DND-41 (cell line): ENCODE data around the gene SRRM4.

Experiments
- ATAC-seq: fragments of 200-7000 bp; cut with Tn5 transposase; 3 replicates; pipeline ENCODE4 v1.9.1; 2021; ENCODE audit warnings: low read depth; ENCODE audit not compliant: insufficient read depth
- DNase-seq: peaks from one replicate; pipeline ENCODE4 v3.0.0-alpha.2; 2020
- H2AFZ ChIP-seq: 2 replicates; pipeline ENCODE4 v1.6.0; 2012; ENCODE audit warnings: low read depth, low read length
- H3K27ac ChIP-seq: 2 replicates; pipeline ENCODE4 v1.5.1; 2012; ENCODE audit warnings: low read length, inconsistent platforms
- H3K27me3 ChIP-seq: fragments of 200-600 bp; sonication (generic); 2 replicates; pipeline ENCODE4 v1.6.0; 2012; ENCODE audit warnings: low read length, mild to moderate bottlenecking, inconsistent platforms; ENCODE audit not compliant: insufficient read depth, poor library complexity
- H3K36me3 ChIP-seq: 2 replicates; pipeline ENCODE4 v1.5.1; 2012; ENCODE audit warnings: low read length, inconsistent platforms; ENCODE audit not compliant: insufficient read depth
- H3K4me1 ChIP-seq: 2 replicates; pipeline ENCODE4 v1.5.1; 2012; ENCODE audit warnings: mild to moderate bottlenecking, low read length; ENCODE audit not compliant: insufficient read depth
- H3K4me2 ChIP-seq: 2 replicates; pipeline ENCODE4 v1.6.0; 2012; ENCODE audit warnings: mild to moderate bottlenecking, moderate library complexity, low read length, inconsistent platforms; ENCODE audit not compliant: insufficient read depth
- H3K4me3 ChIP-seq, 2 experiments: fragments of 200-600 bp in 1 of 2; shearing (Covaris generic) in 1 of 2; 2 replicates each; pipeline ENCODE4 v1.5.1; 2012 to 2016; ENCODE audit warnings: inconsistent platforms in 2 of 2, low read length in 2 of 2, mild to moderate bottlenecking in 2 of 2, low read depth in 1 of 2, moderate library complexity in 1 of 2
- H3K79me2 ChIP-seq: 2 replicates; pipeline ENCODE4 v1.6.0; 2012; ENCODE audit warnings: low read length, inconsistent platforms; ENCODE audit not compliant: insufficient read depth
- H3K9ac ChIP-seq: 2 replicates; pipeline ENCODE4 v1.6.0; 2012; ENCODE audit warnings: low read depth, mild to moderate bottlenecking, inconsistent platforms, low read length, moderate library complexity
- H3K9me3 ChIP-seq: 2 replicates; pipeline ENCODE4 v1.5.1; 2012; ENCODE audit warnings: low read length, moderate library complexity, mild to moderate bottlenecking, inconsistent platforms; ENCODE audit not compliant: insufficient read depth, severe bottlenecking
- H4K20me1 ChIP-seq: 2 replicates; pipeline ENCODE4 v1.6.0; 2012; ENCODE audit warnings: low read length; ENCODE audit not compliant: insufficient read depth
- EZH2 ChIP-seq: IDR thresholded peaks from 3 replicates; pipeline ENCODE4 v1.6.1; 2012; ENCODE audit warnings: borderline replicate concordance, low read depth, mild to moderate bottlenecking, moderate library complexity, low read length, inconsistent platforms; ENCODE audit not compliant: severe bottlenecking
- TF ChIP-seq, protein P1 (sequence below): IDR thresholded peaks from 2 replicates; pipeline ENCODE4 v1.5.1; 2012; ENCODE audit warnings: borderline replicate concordance, low read length, moderate library complexity, mild to moderate bottlenecking; ENCODE audit not compliant: poor library complexity, severe bottlenecking; ENCODE audit errors: extremely low read depth

Gene SRRM4

DNA sequence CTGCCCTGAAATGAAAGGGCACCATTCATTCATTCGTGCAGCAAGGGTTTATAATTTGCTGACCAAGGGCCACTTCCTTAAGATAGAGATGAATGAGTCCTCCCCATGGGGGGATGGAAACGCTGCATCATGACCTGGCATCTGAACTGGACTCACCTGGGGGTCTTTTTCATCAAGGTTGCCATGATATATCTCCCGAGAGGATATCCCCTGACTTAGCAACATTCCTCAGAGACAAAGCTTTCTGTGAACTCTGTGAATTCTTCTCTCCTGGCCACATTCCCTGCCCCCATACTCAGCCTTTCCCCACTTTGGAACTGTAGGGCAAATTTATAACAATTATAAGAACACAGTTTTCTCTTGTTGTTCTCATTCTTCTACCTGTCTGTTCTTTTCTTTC, 30.8 kb downstream of the SRRM4 start:
- TF ChIP-seq, protein P1, sequence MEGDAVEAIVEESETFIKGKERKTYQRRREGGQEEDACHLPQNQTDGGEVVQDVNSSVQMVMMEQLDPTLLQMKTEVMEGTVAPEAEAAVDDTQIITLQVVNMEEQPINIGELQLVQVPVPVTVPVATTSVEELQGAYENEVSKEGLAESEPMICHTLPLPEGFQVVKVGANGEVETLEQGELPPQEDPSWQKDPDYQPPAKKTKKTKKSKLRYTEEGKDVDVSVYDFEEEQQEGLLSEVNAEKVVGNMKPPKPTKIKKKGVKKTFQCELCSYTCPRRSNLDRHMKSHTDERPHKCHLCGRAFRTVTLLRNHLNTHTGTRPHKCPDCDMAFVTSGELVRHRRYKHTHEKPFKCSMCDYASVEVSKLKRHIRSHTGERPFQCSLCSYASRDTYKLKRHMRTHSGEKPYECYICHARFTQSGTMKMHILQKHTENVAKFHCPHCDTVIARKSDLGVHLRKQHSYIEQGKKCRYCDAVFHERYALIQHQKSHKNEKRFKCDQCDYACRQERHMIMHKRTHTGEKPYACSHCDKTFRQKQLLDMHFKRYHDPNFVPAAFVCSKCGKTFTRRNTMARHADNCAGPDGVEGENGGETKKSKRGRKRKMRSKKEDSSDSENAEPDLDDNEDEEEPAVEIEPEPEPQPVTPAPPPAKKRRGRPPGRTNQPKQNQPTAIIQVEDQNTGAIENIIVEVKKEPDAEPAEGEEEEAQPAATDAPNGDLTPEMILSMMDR, result no peak
- TF ChIP-seq EZH2, result no peak
- no peak for ATAC-seq

DNA sequence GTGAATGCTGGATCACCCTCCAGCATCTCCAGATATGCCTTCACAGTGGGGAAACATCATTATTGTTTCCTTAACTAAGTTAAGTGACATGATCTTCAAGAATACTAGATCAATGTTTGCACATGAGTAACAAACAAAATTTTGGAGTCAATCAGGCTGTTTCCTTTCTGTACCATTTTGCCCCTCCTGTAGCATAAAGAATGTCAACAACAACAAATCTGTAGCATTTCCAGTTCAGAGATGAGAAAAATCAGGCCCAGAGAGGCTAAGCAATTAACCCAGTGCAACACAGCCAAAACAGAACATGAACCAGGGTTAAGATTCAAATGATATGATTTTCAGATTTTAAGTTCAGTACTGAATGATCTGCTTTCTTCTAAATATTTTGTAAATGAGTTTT, 31.7 kb downstream of the SRRM4 start:
- H3K4me3 ChIP-seq, result no peak overlapping the region
- no peaks in the 10 kb centered on the region for H3K27me3 ChIP-seq
- H4K20me1 ChIP-seq, result no peaks in the 10 kb centered on the region
- TF ChIP-seq, protein P1, result no peak
- no peak for TF ChIP-seq EZH2
- no peak overlapping the region for H3K27ac ChIP-seq
- no peaks in the 10 kb centered on the region for H3K36me3 ChIP-seq
- no peak overlapping the region for H3K9ac ChIP-seq
- no peak overlapping the region for H2AFZ ChIP-seq
- H3K9me3 ChIP-seq, result no peaks in the 10 kb centered on the region
- DNase-seq (no peak), ATAC-seq (no peak)
- no peaks in the 10 kb centered on the region for H3K4me1 ChIP-seq
- H3K79me2 ChIP-seq, result no peaks in the 10 kb centered on the region
- no peak overlapping the region for H3K4me2 ChIP-seq

More for the DNA sequence above, 30.8 kb downstream of the SRRM4 start:
- Histone ChIP-seq H3K9ac (no peak overlapping the region), H3K4me2 (no peak overlapping the region), H3K79me2 (no peaks in the 10 kb centered on the region), H3K27ac (no peak overlapping the region), H3K36me3 (no peaks in the 10 kb centered on the region), H3K4me3 (no peak overlapping the region), H3K9me3 (no peaks in the 10 kb centered on the region), H2AFZ (no peak overlapping the region), H4K20me1 (no peaks in the 10 kb centered on the region), H3K27me3 (no peaks in the 10 kb centered on the region), H3K4me1 (no peaks in the 10 kb centered on the region)
- DNase-seq, result no peak

DNA sequence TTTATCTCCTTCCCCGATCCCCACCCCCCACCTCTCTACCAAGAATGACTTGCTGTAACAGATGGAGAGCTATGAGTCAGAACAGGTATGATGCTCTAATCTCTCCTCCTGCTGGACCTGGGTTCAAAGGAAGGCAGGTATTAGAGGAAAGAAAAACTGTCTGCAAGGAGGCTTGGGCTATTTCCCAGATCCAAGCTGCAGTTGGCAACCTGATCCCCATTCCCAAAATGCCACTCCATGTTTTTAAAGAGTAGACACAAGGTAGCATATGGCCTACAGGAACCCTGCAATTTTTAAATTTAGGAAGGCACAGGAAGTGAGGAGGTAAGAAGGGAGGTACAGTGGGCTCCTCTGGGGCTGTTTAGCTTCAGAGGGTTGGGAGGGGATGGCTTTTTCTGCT, 33.0 kb downstream of the SRRM4 start:
- no peak overlapping the region for H2AFZ ChIP-seq
- no peaks in the 10 kb centered on the region for H3K36me3 ChIP-seq
- TF ChIP-seq, protein P1, result no peak
- no peak for TF ChIP-seq EZH2
- no peaks in the 10 kb centered on the region for H3K27me3 ChIP-seq
- no peak for DNase-seq
- no peaks in the 10 kb centered on the region for H3K9me3 ChIP-seq
- no peak for ATAC-seq
- no peak overlapping the region for H3K4me3 ChIP-seq
- H3K4me1 ChIP-seq, result no peaks in the 10 kb centered on the region
- no peak overlapping the region for H3K9ac ChIP-seq
- H4K20me1 ChIP-seq, result no peaks in the 10 kb centered on the region
- no peaks in the 10 kb centered on the region for H3K79me2 ChIP-seq
- H3K27ac ChIP-seq, result no peak overlapping the region
- H3K4me2 ChIP-seq, result no peak overlapping the region

DNA sequence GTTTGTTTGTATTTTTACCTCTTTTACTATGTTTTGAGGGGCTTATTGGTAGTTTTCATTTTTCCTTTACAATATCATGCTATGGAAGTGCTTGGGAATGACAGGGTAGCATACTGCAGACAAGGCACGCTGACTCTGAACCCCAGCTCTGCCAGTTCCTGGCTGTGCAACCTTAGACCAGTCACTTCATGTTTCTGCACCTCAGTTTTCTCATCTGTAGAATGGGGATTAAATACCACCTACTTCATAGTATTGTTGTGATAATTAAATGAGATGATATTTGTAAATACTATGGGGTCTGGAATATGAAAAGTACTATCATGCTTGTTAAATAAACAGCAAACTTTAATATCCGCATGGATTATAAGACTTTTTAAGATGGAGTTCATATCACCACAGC, 35.4 kb downstream of the SRRM4 start:
- Histone ChIP-seq H4K20me1 (no peaks in the 10 kb centered on the region), H3K36me3 (no peaks in the 10 kb centered on the region), H3K9me3 (no peaks in the 10 kb centered on the region), H3K4me3 (no peak overlapping the region), H3K27ac (no peak overlapping the region), H2AFZ (no peak overlapping the region), H3K4me2 (no peak overlapping the region), H3K27me3 (peaks cover 4% of the 10 kb centered on the region), H3K79me2 (no peaks in the 10 kb centered on the region), H3K9ac (no peak overlapping the region), H3K4me1 (no peaks in the 10 kb centered on the region)
- TF ChIP-seq, protein P1, result no peak
- no peak for TF ChIP-seq EZH2
- DNase-seq, result no peak
- ATAC-seq, result no peak
